Measurements from ENCODE around the gene MNS1.

Gene MNS1

GRCh38 chr15:56464893-56465520, at the start of gene MNS1:
TSS of gene MNS1 (minus strand) at chr15:56465137. CDS start at chr15:56464972, 165 bp downstream.
- Histone ChIP-seq H3K36me3 (ENCODE audit: control insufficient read depth in 2 of 2, insufficient read depth in 1 of 2, low read length in 2 of 2) (peaks cover 0 to 2% of the 10 kb centered on the region in 2 experiments; a peak in 1 of 3 replicates), H3K4me3 (ENCODE audit: low read depth, low read length) (peak within 1 kb of the TSS; percentile 45), H3K9me3 (ENCODE audit: control insufficient read depth, insufficient read depth, low read depth, low read length) (no peaks in the 10 kb centered on the region), H3K4me1 (ENCODE audit: control insufficient read depth, insufficient read depth, low read length) (no peaks in the 10 kb centered on the region), H3K27ac (ENCODE audit: extremely low read depth, low read depth, low read length) (no peak within 1 kb of the TSS)
- CTCF ChIA-PET = interaction anchor here (0.6 kb wide), 1 partner anchor 309 kb away, joined by 3 read pairs; no protein-coding TSS in a partner anchor
- POLR2A ChIA-PET = interaction anchor here (0.7 to 0.8 kb wide), 2 partner anchors 213 to 228 kb away, joined by 3 read pairs; no protein-coding TSS in a partner anchor
- TF ChIP-seq ZNF600 (tag by site-specific recombination; IDR thresholded peaks at IDR 0.05) (0 out of 2 replicates have a peak, but pooled peaks have one; percentile 31), ZNF24 (tag by site-specific recombination; IDR thresholded peaks at IDR 0.05) (0 out of 2 replicates have a peak, but pooled peaks have one; percentile 37), ZNF658 (tag by site-specific recombination; IDR thresholded peaks at IDR 0.05) (no peak), ZNF121 (tag by site-specific recombination; IDR thresholded peaks at IDR 0.05) (no peak), ZEB2 (tag by site-specific recombination; IDR thresholded peaks at IDR 0.05) (peak; percentile 58; the same call in 1 of the 2 replicates), ZNF501 (tag by site-specific recombination; IDR thresholded peaks at IDR 0.05) (no peak), ZNF473 (tag by site-specific recombination; IDR thresholded peaks at IDR 0.05) (no peak), ZNF10 (tag by site-specific recombination; IDR thresholded peaks at IDR 0.05) (no peak), ZBTB48 (tag by site-specific recombination; IDR thresholded peaks at IDR 0.05) (peak; percentile 45; the same call in 1 of the 2 replicates), GLIS2 (tag by site-specific recombination; IDR thresholded peaks at IDR 0.05) (peak; percentile 65), ZNF585B (tag by site-specific recombination; IDR thresholded peaks at IDR 0.05) (no peak), ZNF324 (tag by site-specific recombination; IDR thresholded peaks at IDR 0.05) (0 out of 2 replicates have a peak, but pooled peaks have one; percentile 37), CTCF (tag by site-specific recombination; IDR thresholded peaks at IDR 0.05) (peak; percentile 14; the same call in 1 of the 2 replicates), FEZF1 (tag by site-specific recombination; IDR thresholded peaks at IDR 0.05) (no peak), ZNF518A (tag by site-specific recombination; conservative IDR thresholded peaks at IDR 0.05; ENCODE audit: low read depth) (peak; percentile 61), PRDM10 (tag by site-specific recombination; IDR thresholded peaks at IDR 0.05) (peak; percentile 97), ZIC2 (tag by site-specific recombination; IDR thresholded peaks at IDR 0.05) (peak; percentile 72), ZNF561 (tag by site-specific recombination; IDR thresholded peaks at IDR 0.05; ENCODE audit: borderline replicate concordance) (0 out of 2 replicates have a peak, but pooled peaks have one; percentile 55), PRDM4 (tag by site-specific recombination; IDR thresholded peaks at IDR 0.05) (peak; percentile 96; the same call in 1 of the 2 replicates), ZNF692 (tag by site-specific recombination; IDR thresholded peaks at IDR 0.05) (peak; percentile 56; the same call in 1 of the 2 replicates), ZNF19 (tag by site-specific recombination; IDR thresholded peaks at IDR 0.05; ENCODE audit: low read depth) (no peak), ZNF747 (tag by site-specific recombination; IDR thresholded peaks at IDR 0.05) (no peak), ZNF768 (tag by site-specific recombination; IDR thresholded peaks at IDR 0.05) (no peak)

All from HEK293 (cell line).